Mesothelial cell of epicardium (in vitro differentiated cells): ENCODE data around the gene TGM3. TPM values are rescaled to one million over a fixed set of nuclear protein-coding genes. Genes with fewer than 3 reads are reported as not detected.

Experiments
- DNase-seq, 2 experiments: peaks; one replicate each; pipeline ENCODE4 v3.0.0; 2021; ENCODE audit warnings: low spot score in 2 of 2; ENCODE audit not compliant: unreplicated experiment in 2 of 2
- H3K27ac Mint-ChIP-seq: 2 replicates; pipeline ENCODE4 v1.8.0; 2021; ENCODE audit warnings: mixed read lengths
- H3K27me3 Mint-ChIP-seq: 2 replicates; pipeline ENCODE4 v1.8.0; 2021; ENCODE audit warnings: low read depth, mixed read lengths
- H3K36me3 Mint-ChIP-seq: 2 replicates; pipeline ENCODE4 v1.8.0; 2021; ENCODE audit warnings: mixed read lengths
- H3K4me1 Mint-ChIP-seq: 2 replicates; pipeline ENCODE4 v1.8.0; 2021; ENCODE audit warnings: mixed read lengths
- H3K4me3 Mint-ChIP-seq: 2 replicates; pipeline ENCODE4 v1.8.0; 2021; ENCODE audit warnings: mild to moderate bottlenecking, moderate library complexity, mixed read lengths
- H3K9me3 Mint-ChIP-seq: 2 replicates; pipeline ENCODE4 v1.8.0; 2021; ENCODE audit warnings: mixed read lengths
- total RNA-seq: library from RNA; stranded (reverse); gene quantifications from 3 replicates; pipeline ENCODE4 v1.2.1, GENCODE V29; 2021
- TF ChIP-seq, protein P1 (sequence below): fragments of 200-600 bp; sonication (generic); IDR thresholded peaks from one replicate; pipeline ENCODE4 v1.5.0; 2021; ENCODE audit warnings: antibody characterized with exemption; ENCODE audit not compliant: unreplicated experiment

TGM3 gene
- total RNA-seq, 1 donor from 2014 or later, result 0.13 TPM

GRCh38 chr20:2326046-2326445, 30.2 kb downstream of the TGM3 start:
- H3K27ac Mint-ChIP-seq, result no peak overlapping the region
- no peak overlapping the region for H3K4me3 Mint-ChIP-seq
- peaks cover 8% of the 10 kb centered on the region for H3K27me3 Mint-ChIP-seq
- no peaks in the 10 kb centered on the region for H3K36me3 Mint-ChIP-seq
- TF ChIP-seq, protein P1, sequence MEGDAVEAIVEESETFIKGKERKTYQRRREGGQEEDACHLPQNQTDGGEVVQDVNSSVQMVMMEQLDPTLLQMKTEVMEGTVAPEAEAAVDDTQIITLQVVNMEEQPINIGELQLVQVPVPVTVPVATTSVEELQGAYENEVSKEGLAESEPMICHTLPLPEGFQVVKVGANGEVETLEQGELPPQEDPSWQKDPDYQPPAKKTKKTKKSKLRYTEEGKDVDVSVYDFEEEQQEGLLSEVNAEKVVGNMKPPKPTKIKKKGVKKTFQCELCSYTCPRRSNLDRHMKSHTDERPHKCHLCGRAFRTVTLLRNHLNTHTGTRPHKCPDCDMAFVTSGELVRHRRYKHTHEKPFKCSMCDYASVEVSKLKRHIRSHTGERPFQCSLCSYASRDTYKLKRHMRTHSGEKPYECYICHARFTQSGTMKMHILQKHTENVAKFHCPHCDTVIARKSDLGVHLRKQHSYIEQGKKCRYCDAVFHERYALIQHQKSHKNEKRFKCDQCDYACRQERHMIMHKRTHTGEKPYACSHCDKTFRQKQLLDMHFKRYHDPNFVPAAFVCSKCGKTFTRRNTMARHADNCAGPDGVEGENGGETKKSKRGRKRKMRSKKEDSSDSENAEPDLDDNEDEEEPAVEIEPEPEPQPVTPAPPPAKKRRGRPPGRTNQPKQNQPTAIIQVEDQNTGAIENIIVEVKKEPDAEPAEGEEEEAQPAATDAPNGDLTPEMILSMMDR, result no peak
- DNase-seq, result no peak
- no peaks in the 10 kb centered on the region for H3K4me1 Mint-ChIP-seq
- H3K9me3 Mint-ChIP-seq, result peaks cover 13% of the 10 kb centered on the region

- Mint-ChIP-seq H3K9me3 (peaks cover 13% of the 10 kb centered on the region), H3K27me3 (peaks cover 8% of the 10 kb centered on the region), H3K36me3 (no peaks in the 10 kb centered on the region), H3K4me1 (no peaks in the 10 kb centered on the region), H3K4me3 (no peak overlapping the region), H3K27ac (no peak overlapping the region)
- TF ChIP-seq, protein P1, result no peak
- no peak for DNase-seq
Measured at GRCh38 chr20:2327620-2328555, 32.1 kb downstream of the TGM3 start.

DNA sequence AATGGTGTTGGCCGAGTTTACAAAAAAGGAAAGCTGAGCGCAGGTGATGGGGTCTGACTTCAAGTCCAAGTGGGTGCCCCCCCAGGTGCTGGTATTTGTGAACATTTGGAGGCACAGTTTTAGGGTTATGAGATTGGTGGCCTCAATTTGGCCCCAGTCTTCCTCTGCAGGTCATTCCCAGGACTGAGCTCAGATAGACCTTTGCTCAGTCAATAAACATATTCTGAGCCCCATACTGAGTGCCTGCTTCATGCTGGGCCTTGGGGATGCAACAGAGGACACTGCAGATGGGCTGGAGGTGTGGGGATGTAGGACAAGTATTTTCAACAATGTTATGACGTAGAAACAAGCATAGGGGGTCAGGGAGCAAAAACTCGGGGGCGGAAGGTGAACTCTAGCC, 33.5 kb downstream of the TGM3 start:
- H3K4me1 Mint-ChIP-seq, result no peaks in the 10 kb centered on the region
- peaks cover 7% of the 10 kb centered on the region for H3K9me3 Mint-ChIP-seq
- TF ChIP-seq, protein P1, result no peak
- DNase-seq, result no peak
- no peaks in the 10 kb centered on the region for H3K36me3 Mint-ChIP-seq
- no peak overlapping the region for H3K27ac Mint-ChIP-seq
- H3K27me3 Mint-ChIP-seq, result peaks cover 8% of the 10 kb centered on the region
- no peak overlapping the region for H3K4me3 Mint-ChIP-seq

DNA sequence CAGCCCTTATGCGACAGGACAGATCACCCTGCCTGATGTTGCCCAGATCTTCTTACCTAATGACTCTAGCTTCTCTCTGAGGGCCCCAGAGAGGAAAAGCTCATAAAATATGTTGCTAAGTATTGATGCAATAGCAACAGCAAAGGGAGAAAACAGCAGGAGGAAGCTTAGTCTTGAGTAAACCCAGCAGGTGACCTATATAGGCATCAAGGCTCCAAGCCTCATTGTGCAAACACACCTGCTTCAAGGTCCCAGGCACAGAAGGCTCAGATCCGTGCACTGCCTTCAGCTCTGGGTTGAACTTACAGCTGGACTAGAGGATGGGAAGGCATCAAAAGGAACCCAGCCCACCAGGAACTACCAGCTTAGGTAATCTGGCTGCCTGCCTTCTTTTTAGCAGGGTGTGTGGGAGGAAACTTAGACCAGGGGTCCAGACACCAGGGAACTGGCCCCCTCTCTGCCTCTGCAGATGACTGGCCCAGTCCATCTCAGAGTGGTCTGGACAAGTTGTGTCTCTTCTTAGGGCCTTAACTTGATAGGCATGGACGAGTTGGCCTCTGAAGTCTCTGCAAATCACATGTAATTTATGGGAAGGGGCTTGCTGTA, 34.4 kb downstream of the TGM3 start:
- Mint-ChIP-seq H3K4me1 (no peaks in the 10 kb centered on the region), H3K27ac (no peak overlapping the region), H3K9me3 (no peaks in the 10 kb centered on the region), H3K36me3 (no peaks in the 10 kb centered on the region), H3K27me3 (no peaks in the 10 kb centered on the region), H3K4me3 (no peak overlapping the region)
- TF ChIP-seq, protein P1, result no peak
- no peak for DNase-seq

GRCh38 chr20:2331106-2331505, 35.3 kb downstream of the TGM3 start:
- H3K4me1 Mint-ChIP-seq, result no peaks in the 10 kb centered on the region
- H3K36me3 Mint-ChIP-seq, result no peaks in the 10 kb centered on the region
- H3K4me3 Mint-ChIP-seq, result no peak overlapping the region
- H3K27me3 Mint-ChIP-seq, result no peaks in the 10 kb centered on the region
- no peak overlapping the region for H3K27ac Mint-ChIP-seq
- TF ChIP-seq, protein P1, result no peak
- H3K9me3 Mint-ChIP-seq, result no peaks in the 10 kb centered on the region
- no peak for DNase-seq
